GM19351 (cell line): ENCODE results near the gene UCK2.
A peak's percentile ranks its signal among the peaks of the same experiment; 100 is the strongest.

Experiments used
- ATAC-seq: cut with Tn5 transposase; IDR thresholded peaks from one replicate; pipeline ENCODE4 v1.9.1; 2021; ENCODE audit warnings: mild to moderate bottlenecking, moderate library complexity; ENCODE audit not compliant: unreplicated experiment

The UCK2 gene

DNA sequence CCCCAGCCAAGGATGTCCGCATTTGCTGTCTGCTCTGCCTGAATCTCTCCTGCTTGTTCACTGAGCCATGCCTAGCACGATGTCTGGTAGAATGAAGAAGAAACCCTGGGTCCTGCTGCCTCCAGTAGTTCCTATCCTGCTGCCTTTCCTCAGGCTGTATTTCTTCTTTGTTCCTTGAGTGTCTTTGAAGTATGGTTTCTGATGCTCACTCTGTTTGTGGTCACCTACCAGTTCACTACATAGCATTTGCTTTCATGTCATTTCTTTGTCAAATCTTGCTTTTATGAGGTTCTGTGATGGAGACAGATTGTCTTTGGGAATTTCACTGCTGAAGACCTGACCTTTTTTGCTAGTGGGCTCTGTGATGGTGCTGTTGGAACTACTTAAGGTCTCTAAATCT lies 5.9 kb downstream of the UCK2 start:
- ATAC-seq = no peak

DNA sequence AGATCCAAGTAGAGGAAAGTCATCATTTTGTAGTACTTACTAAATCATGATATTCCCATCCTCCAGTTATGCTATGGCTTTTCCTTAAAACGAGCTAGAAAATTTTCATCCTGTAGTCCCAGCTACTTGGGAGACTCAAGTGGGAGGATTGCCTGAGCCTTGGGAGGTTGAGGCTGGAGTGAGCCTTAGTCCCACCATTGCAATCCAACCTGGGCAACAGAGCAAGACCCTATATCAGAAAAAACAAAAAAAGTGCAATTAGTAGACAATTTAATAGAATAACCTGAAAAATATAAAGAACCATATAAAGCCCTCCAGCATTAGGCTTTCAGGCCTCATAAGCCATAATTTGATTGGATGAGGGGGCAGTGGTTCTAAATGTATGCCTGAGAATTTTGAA lies 6.8 kb downstream of the UCK2 start:
- ATAC-seq = no peak

DNA sequence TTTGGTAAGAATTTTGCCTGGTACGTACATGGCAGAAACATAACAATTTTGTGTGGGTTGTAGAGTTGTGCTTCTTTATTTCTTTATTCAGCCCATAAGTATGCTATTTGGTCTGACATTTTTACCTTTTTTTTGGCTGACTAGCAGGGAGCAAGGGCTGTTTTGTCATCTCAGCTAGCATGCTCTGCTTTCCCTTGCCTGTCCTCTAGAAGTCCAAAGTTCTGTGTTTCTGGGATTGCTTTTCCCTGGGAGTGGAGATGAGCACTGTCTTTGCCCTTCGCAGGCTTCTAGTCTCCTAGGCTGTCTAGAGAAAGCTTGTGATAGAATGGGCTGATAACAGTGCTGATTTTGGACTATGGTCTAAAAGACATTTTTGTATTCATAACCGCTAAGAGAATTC lies 7.5 kb downstream of the UCK2 start:
- no peak for ATAC-seq

DNA sequence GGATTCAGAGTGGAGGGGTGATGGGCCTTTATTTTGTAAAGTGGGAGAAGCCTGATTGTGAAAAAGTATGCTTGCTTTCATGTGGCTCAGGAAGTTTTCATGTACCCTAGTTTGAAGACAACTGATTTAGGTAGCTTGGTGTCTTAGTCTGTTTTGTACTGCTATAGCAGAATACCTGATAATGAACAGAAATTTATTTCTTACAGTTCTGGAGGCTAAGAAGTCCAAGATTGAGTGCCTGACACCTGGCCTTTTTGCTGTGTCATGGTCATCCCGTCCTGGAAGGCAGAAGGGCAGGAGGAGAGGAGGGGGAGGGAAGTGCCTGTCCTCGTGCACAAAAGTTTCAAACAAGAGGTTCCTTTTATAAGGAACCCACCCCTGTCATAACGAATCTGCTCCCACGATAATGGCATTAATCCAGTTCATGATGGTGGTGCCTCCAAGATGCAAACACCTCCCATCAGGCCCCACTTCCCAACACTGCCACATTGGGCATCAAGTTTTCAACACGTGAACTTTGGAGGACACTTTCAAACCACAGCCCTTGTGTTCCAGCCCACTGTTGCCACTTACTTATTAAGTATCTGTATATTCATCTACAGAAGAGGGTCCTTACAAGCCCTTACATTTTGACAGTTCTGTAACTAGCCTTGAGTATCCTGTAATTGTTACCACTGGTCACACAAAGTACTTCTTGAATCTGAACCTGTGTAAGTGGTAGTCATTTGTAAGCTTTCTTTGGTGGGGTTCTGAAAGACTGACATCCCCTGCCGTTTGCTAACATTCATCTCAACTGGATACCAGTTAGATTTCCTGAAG lies 9.5 kb downstream of the UCK2 start:
- ATAC-seq = no peak

- ATAC-seq = no peak
Observed at GRCh38 chr1:165837838-165838364, 10.5 kb downstream of the UCK2 start.

DNA sequence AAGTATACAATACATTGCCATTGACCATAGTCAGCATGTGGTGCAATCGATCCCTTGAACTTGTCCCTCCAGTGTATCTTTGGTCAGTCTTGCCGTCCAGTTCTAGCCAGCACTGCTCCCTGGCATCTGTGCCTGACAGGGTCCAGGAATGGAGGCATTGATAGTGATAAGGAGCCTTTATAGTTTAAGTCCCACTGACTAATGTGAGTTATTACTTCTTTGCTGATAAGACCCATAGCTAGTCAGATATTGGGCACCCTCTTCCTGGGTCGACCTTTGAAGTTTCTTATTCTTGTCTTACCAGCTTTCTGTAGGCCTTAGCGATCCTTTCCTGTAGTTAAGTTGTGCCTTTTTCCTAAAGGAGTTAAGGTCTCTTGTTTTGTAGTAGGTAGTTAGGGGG lies 13.0 kb downstream of the UCK2 start:
- ATAC-seq = no peak

- ATAC-seq = peak; percentile 50
Observed at GRCh38 chr1:165841582-165842017, 14.2 kb downstream of the UCK2 start.

GRCh38 chr1:165842023-165842670 lies 14.7 kb downstream of the UCK2 start:
- no peak for ATAC-seq

GRCh38 chr1:165842671-165843129 lies 15.3 kb downstream of the UCK2 start:
- ATAC-seq = peak; percentile 63

- ATAC-seq = no peak
Observed at GRCh38 chr1:165843304-165843703, 15.9 kb downstream of the UCK2 start.

DNA sequence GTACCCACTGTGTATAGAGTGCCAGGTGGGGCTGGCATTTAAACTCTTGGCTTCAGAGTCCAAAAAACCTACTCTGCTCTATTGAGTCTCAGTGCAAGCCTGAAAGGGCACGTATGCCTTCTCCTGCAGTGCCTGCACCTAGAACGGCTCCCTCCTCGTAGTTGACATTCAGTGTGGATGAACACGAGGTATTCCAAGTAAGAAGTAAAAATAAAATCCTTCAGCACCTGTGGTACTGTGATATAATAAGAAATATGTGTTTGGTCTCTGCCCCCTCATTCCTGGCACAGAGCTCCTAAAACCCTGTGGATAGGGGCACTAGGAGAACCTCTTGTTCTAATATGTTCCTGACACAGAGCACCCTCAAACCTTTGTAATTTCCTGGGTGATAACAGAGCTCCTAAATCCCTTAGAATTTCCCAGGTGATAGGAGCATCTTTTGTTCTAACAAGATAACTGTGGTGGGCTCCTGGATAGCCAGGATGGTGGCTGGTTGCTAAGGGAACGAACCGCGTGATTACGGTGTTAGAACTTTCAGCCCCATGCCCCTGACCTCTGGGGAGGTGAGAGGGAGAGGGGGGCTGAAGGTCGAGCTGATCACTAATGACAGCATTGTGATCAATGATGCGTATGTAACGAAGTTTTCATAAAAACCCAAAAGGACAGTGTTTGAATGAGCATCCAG lies 16.8 kb downstream of the UCK2 start:
- no peak for ATAC-seq

- ATAC-seq = no peak
Observed at GRCh38 chr1:165844933-165845332, 17.5 kb downstream of the UCK2 start.

DNA sequence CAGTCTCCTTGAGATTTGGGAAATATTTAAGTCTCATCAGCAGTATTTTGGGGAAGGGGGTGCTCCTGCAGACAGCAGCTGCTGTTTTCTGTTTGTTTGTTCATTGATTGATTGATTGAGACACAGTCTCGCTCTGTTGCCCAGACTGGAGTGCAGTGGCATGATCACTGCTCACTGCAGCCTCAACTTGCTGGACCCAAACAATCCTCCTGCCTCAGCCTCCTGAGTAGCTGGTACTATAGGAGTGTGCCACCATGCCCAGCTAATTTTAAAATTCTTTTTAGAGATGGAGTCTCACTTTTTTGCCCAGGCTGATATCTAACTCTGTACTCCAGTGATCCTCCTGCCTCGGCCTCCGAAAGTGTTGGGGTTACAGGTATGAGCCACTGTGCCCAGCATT lies 18.2 kb downstream of the UCK2 start:
- no peak for ATAC-seq

DNA sequence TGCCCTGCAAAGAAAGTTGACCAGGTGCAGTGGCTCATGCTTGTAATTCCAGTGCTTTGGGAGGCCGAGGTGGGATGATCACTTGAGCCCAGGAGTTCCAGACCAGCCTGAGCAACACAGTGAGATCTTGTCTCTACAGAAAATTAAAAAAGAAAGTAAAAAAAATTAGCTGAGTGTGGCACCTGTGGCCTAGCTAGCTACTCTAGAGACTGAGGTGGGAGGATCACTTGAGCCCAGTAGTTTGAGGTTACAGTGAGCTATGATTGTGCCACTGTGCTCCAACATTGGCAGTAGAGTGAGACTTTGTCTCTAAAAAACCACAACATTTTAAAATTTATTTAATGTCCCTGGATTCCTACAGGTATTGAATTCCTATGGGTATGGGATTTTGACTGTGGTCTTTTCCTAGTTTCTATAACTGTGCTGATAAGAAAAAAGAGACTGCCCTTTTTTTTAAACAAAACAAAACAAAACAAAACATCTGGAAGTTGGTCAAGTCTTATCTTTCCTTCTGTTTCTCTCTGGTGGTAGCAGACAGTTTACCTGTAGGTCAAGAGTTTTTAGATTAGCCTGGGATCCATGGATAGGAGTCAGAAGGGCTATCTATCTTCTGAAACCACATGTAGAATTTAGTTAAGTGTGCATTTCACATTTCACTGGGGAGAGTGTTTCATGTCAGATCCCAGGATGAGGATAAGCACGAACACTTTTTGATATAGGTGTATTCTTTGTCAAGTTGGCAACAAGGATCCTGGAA lies 18.8 kb downstream of the UCK2 start:
- ATAC-seq = peak; percentile 38

DNA sequence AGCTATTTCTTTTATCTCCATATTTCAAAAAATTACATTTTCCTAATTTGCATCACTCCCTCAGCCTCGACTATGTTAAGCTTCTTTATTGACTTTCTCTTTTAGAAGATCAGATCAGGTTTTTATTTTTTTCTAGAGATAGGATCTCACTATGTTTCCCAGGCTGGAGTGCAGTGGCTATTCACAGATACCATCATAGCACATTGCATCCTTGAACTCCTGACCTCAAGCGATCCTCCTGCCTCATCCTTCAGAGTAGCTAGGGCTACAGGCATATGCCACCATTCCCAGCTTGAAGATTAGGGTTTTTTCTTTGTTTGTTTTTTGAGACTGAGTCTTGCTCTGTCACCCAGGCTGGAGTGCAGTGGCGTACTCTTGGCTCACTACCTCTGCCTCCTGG lies 20.1 kb downstream of the UCK2 start:
- no peak for ATAC-seq

DNA sequence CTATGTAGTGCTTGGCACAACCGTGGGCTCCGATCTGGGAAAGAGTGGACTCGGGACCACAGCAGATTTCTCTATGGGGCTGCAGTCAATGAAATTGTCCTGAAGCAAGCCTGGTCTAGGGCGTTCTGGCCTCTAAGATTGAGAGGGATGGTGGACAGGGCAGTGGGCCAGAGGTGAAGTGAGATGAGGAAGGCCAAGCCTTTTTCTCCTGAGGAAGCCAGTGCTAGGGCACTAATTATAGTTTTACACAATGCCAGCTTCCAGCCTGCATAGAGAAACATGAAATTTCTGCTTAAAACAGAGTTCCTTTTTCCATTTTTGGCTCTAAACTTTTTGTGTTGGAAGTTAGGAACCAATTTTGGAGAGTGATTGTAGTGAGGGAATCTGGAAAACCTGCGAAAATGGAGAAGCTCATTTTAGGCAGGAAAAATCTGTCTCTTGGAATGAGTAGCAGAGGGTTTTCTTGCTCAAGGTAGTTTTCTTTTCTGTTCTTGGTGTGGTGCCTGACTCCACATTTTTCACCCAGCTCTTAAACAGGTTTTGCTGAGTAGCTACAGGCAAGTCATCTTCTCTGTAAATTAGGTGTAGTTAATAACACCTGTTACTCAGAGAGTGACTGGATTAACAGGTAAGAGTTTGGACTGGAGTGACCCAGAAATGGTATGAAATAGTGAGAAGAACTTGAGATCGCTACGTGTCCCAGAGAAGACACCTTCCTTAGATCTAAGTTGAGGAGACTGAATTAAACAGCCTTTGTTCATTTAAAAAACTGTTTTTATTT lies 22.1 kb downstream of the UCK2 start:
- no peak for ATAC-seq

DNA sequence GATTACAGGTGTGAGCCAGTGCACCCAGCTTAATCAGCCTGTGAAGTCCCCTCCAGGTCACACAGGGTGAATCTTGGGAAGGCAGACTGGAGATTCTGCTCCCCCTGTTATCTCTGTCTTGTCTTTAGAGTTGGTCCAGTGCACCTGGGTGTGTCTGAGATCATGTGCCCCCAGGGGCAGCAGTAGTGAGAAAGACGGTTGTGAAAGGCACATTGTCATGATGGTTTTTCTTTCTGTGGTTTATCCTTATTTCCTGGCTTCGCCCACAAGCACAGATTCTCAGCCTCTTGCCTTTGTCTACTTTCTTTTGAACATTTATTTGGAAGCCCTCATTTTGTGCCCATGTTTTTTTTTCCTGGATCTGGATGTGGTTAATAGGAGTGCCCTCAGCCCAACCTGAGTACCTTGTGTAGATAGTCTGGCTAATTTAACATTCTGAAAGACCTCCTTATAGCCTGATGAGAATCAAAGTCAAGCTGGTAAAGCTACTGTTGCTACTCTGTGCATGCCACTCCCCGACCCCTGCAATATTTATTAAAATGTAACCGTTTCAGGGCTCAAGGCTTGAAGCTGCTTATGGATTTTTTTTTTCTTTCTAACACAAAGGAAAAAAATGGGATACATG lies 23.7 kb downstream of the UCK2 start:
- ATAC-seq = peak; percentile 80

DNA sequence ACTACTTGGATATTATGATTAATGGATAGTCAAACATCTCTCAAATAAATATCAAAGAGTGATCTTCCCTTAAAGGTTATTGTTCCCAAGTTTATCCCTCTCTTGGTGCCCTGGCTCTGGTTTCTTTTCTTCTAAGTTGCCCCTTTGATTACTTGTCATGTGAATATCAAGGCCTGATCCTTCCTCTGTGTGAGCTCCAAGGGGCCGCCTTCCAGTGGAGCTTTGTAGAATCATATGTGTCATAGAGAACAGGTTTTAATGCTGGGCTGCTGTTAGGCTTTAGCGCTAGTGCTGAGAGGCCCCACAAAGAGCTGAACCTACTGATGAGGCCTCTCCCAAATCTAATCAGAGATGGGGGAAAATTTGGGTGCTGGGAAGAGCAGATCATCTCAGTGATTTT lies 25.5 kb downstream of the UCK2 start:
- ATAC-seq = no peak

DNA sequence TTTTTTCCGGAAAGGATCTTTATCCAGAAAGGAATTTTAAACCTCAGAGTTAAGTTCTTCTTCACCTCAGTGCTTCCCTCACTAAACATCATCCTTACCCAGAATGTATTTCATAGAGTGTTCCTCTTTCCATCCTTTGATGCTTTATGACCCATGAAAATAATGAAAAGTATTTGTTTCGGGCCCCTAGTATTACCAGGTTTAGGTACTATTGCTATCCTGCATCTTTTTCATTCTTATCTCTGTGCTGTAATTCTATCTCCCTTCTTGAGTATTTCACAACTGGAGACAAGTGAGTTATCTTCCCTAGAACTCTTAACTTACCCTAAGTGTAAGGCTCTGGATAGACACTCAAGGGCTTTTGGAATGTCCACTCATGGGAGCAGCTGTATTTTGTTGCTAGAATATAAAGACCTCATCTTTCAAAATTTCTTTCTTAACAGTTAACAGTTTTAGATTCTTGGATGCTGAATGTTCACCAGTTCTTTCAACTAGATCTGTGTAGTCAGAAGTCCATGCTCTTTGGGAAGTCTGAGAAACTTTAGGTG lies 26.2 kb downstream of the UCK2 start:
- no peak for ATAC-seq
